ENCODE results near the gene KLHL10. TPM values are rescaled to one million over a fixed set of nuclear protein-coding genes. Genes with fewer than 3 reads are reported as not detected.
A peak's percentile ranks its signal among the peaks of the same experiment; 100 is the strongest.

KLHL10 gene
- total RNA-seq, 2 donors from 2014 or later: 0.14 to 6.5 TPM

- Histone ChIP-seq H3K36me3 (peaks cover 30 to 42% of the 10 kb centered on the region in 2 donors), H3K27me3 (replicated peaks; ENCODE audit: insufficient read depth) (no peaks in the 10 kb centered on the region), H3K27ac (no peak overlapping the region), H3K4me3 (no peak overlapping the region), H3K4me1 (replicated peaks) (no peaks in the 10 kb centered on the region), H3K9me3 (no peaks in the 10 kb centered on the region)
- no peak for DNase-seq (ENCODE audit: low spot score)
- TF ChIP-seq POLR2AphosphoS5 (IDR thresholded peaks at IDR 0.05) (no peak), CTCF (IDR thresholded peaks at IDR 0.05) (no peak), POLR2A (IDR thresholded peaks at IDR 0.05) (no peak)
- 89% methylated on average over 6 of the region's 6 CpGs for WGBS
- intact Hi-C loops (cut with DNase I): loop anchor here (10.0 kb wide), 1 partner anchor 148 kb away; the partner anchor contains the start of gene HAP1
Measured at GRCh38 chr17:41882756-41883155, 45.1 kb downstream of the KLHL10 start.

GRCh38 chr17:41885733-41886132 is 48.1 kb downstream of the KLHL10 start:
- Histone ChIP-seq H3K27me3 (replicated peaks; ENCODE audit: insufficient read depth) (no peaks in the 10 kb centered on the region), H3K9me3 (no peaks in the 10 kb centered on the region), H3K27ac (no peak overlapping the region), H3K36me3 (peaks cover 22 to 30% of the 10 kb centered on the region in 2 donors), H3K4me1 (replicated peaks) (no peaks in the 10 kb centered on the region), H3K4me3 (no peak overlapping the region)
- intact Hi-C loops (cut with DNase I): loop anchor here (10.0 kb wide), 1 partner anchor 151 kb away; the partner anchor contains the start of gene HAP1
- no peak for DNase-seq (ENCODE audit: low spot score)
- TF ChIP-seq POLR2AphosphoS5 (IDR thresholded peaks at IDR 0.05): no peak
- TF ChIP-seq CTCF (IDR thresholded peaks at IDR 0.05): peak in 1 of 4 experiments; percentile 19
- 76% methylated on average over 6 of the region's 6 CpGs for WGBS

- 82% methylated on average over 6 of the region's 6 CpGs for WGBS
- Histone ChIP-seq H3K9me3 (no peaks in the 10 kb centered on the region), H3K4me3 (no peak overlapping the region), H3K27me3 (replicated peaks; ENCODE audit: insufficient read depth) (no peaks in the 10 kb centered on the region), H3K27ac (no peak overlapping the region), H3K4me1 (replicated peaks) (no peaks in the 10 kb centered on the region), H3K36me3 (peaks cover 18 to 38% of the 10 kb centered on the region in 2 donors)
- intact Hi-C loops (cut with DNase I): loop anchor here (10.0 kb wide), 1 partner anchor 154 kb away; the partner anchor contains the start of gene HAP1
- TF ChIP-seq CTCF (IDR thresholded peaks at IDR 0.05) (no peak), POLR2A (IDR thresholded peaks at IDR 0.05) (no peak), POLR2AphosphoS5 (IDR thresholded peaks at IDR 0.05) (no peak)
- DNase-seq (ENCODE audit: low spot score): no peak
Measured at GRCh38 chr17:41888332-41888965, 50.8 kb downstream of the KLHL10 start.

GRCh38 chr17:41891135-41892020 is 53.8 kb downstream of the KLHL10 start:
- WGBS: 94% methylated on average over 7 of the region's 7 CpGs
- Histone ChIP-seq H3K36me3 (peaks cover 4 to 27% of the 10 kb centered on the region in 2 donors), H3K27me3 (replicated peaks; ENCODE audit: insufficient read depth) (no peaks in the 10 kb centered on the region), H3K4me1 (replicated peaks) (peaks cover 2% of the 10 kb centered on the region), H3K27ac (no peak overlapping the region), H3K4me3 (no peak overlapping the region), H3K9me3 (no peaks in the 10 kb centered on the region)
- no peak for DNase-seq (ENCODE audit: low spot score)
- TF ChIP-seq CTCF (IDR thresholded peaks at IDR 0.05): no peak
- no peak for TF ChIP-seq POLR2AphosphoS5 (IDR thresholded peaks at IDR 0.05)
- TF ChIP-seq POLR2A (IDR thresholded peaks at IDR 0.05): no peak
- intact Hi-C loops (cut with DNase I): no loop called here
